B cell (primary cell): ENCODE results near the gene VWA5B2. TPM values are rescaled to one million over a fixed set of nuclear protein-coding genes. Genes with fewer than 3 reads are reported as not detected.

Experiments used
- polyA plus RNA-seq: library from polyadenylated mRNA; depleted of rRNA; stranded (reverse); fragments of >200 nt; gene quantifications from 2 replicates; pipeline ENCODE4 v1.2.3, GENCODE V29; 2012
- small RNA-seq: library from RNA; depleted of rRNA; stranded (forward); fragments of <200 nt; gene quantifications from one replicate; pipeline ENCODE3, GENCODE V24; 2012; ENCODE audit warnings: low replicate concordance, low read depth; ENCODE audit not compliant: insufficient read length
- total RNA-seq, 2 donors: library from RNA; stranded (reverse); fragments of 120-200 nt in 1 of 2; gene quantifications; 1 replicate in 1 of 2; 2 replicates in 1 of 2; pipeline versions ENCODE4 v1.2.3 to v1.2.4, GENCODE V29; 2013 to 2022

The VWA5B2 gene
- total and polyA plus RNA-seq, 2 donors (not counting 1 experiment from before 2014, with no cell fraction given): 0.10 to 0.37 TPM

Small RNA genes within 50 kb of the gene (small RNA-seq; reads per million reads assigned to genes)
- gene MIR1224: not detected

Other genes with a start within 250 kb of the VWA5B2 start
- gene ABCC5, start 211.7 kb upstream of the VWA5B2 start, total RNA-seq: 29.5 and 31.7 TPM in 2 replicates
- gene ABCC5, start 211.7 kb upstream of the VWA5B2 start, polyA plus RNA-seq: 13.4 and 16.9 TPM in 2 replicates
- not detected in 2 replicates for gene HTR3D, start 197.8 kb upstream of the VWA5B2 start, total RNA-seq
- not detected in 2 replicates for gene HTR3D, start 197.8 kb upstream of the VWA5B2 start, polyA plus RNA-seq
- not detected in 2 replicates for gene HTR3C, start 176.5 kb upstream of the VWA5B2 start, total RNA-seq
- not detected in 2 replicates for gene HTR3C, start 176.5 kb upstream of the VWA5B2 start, polyA plus RNA-seq
- not detected in 2 replicates for gene HTR3E, start 132.5 kb upstream of the VWA5B2 start, total RNA-seq
- not detected in 2 replicates for gene HTR3E, start 132.5 kb upstream of the VWA5B2 start, polyA plus RNA-seq
- gene EIF2B5, start 94.2 kb upstream of the VWA5B2 start, total RNA-seq: 83.8 and 85.9 TPM in 2 replicates
- gene EIF2B5, start 94.2 kb upstream of the VWA5B2 start, polyA plus RNA-seq: 73.2 and 77.1 TPM in 2 replicates
- 81.3 and 92.0 TPM in 2 replicates for gene DVL3, start 74.2 kb upstream of the VWA5B2 start, total RNA-seq
- 42.7 and 49.4 TPM in 2 replicates for gene DVL3, start 74.2 kb upstream of the VWA5B2 start, polyA plus RNA-seq
- 191 and 207 TPM in 2 replicates for gene AP2M1, start 54.7 kb upstream of the VWA5B2 start, total RNA-seq
- gene AP2M1, start 54.7 kb upstream of the VWA5B2 start, polyA plus RNA-seq: 132 and 171 TPM in 2 replicates
- 115 and 131 TPM in 2 replicates for gene ABCF3, start 43.4 kb upstream of the VWA5B2 start, total RNA-seq
- gene ABCF3, start 43.4 kb upstream of the VWA5B2 start, polyA plus RNA-seq: 74.0 and 86.5 TPM in 2 replicates
- gene ALG3, start 19.4 kb downstream of the VWA5B2 start, total RNA-seq: 32.7 and 38.6 TPM in 2 replicates
- 29.9 and 36.1 TPM in 2 replicates for gene ALG3, start 19.4 kb downstream of the VWA5B2 start, polyA plus RNA-seq
- gene EEF1AKMT4, start 20.1 kb downstream of the VWA5B2 start, total RNA-seq: 1.5 and 2.0 TPM in 2 replicates
- 0.61 and 2.5 TPM in 2 replicates for gene EEF1AKMT4, start 20.1 kb downstream of the VWA5B2 start, polyA plus RNA-seq
- gene CAMK2N2, start 32.0 kb downstream of the VWA5B2 start, total RNA-seq: 0.29 TPM in 1 of 2 replicates, not detected in the other
- not detected in 2 replicates for gene CAMK2N2, start 32.0 kb downstream of the VWA5B2 start, polyA plus RNA-seq
- not detected in 2 replicates for gene ECE2, start 46.4 kb downstream of the VWA5B2 start, total RNA-seq
- not detected in 2 replicates for gene ECE2, start 46.4 kb downstream of the VWA5B2 start, polyA plus RNA-seq
- 140 and 145 TPM in 2 replicates for gene PSMD2, start 69.7 kb downstream of the VWA5B2 start, total RNA-seq
- 79.4 and 119 TPM in 2 replicates for gene PSMD2, start 69.7 kb downstream of the VWA5B2 start, polyA plus RNA-seq
- gene EIF4G1, start 85.0 kb downstream of the VWA5B2 start, total RNA-seq: 160 TPM in 2 replicates
- 65.8 and 111 TPM in 2 replicates for gene EIF4G1, start 85.0 kb downstream of the VWA5B2 start, polyA plus RNA-seq
- 11.7 and 14.0 TPM in 2 replicates for gene FAM131A, start 108.0 kb downstream of the VWA5B2 start, total RNA-seq
- 11.8 and 13.4 TPM in 2 replicates for gene FAM131A, start 108.0 kb downstream of the VWA5B2 start, polyA plus RNA-seq
- gene CLCN2, start 132.0 kb downstream of the VWA5B2 start, total RNA-seq: 8.1 and 14.4 TPM in 2 replicates
- gene CLCN2, start 132.0 kb downstream of the VWA5B2 start, polyA plus RNA-seq: 6.1 and 6.2 TPM in 2 replicates
- 60.4 and 62.4 TPM in 2 replicates for gene POLR2H, start 132.1 kb downstream of the VWA5B2 start, total RNA-seq
- gene POLR2H, start 132.1 kb downstream of the VWA5B2 start, polyA plus RNA-seq: 106 and 140 TPM in 2 replicates
- gene THPO, start 148.6 kb downstream of the VWA5B2 start, total RNA-seq: not detected in 2 replicates
- not detected in 2 replicates for gene THPO, start 148.6 kb downstream of the VWA5B2 start, polyA plus RNA-seq
- not detected in 2 replicates for gene CHRD, start 150.5 kb downstream of the VWA5B2 start, total RNA-seq
- 0.10 TPM in 1 of 2 replicates, not detected in the other for gene CHRD, start 150.5 kb downstream of the VWA5B2 start, polyA plus RNA-seq